PFSK-1 (cell line): ENCODE results near the gene MBD6.

Source experiments
- FOXP2 ChIP-seq: optimal IDR thresholded peaks from 2 replicates; pipeline ENCODE3; 2011; ENCODE audit warnings: borderline replicate concordance, control low read depth, inconsistent platforms; ENCODE audit not compliant: insufficient read depth; ENCODE audit errors: extremely low read length, extremely low read depth
- POLR2AphosphoS5 ChIP-seq: IDR thresholded peaks from 2 replicates; pipeline ENCODE4 v1.6.1; 2012; ENCODE audit warnings: low read depth, mild to moderate bottlenecking, control low read depth, low read length, moderate library complexity
- SIN3A ChIP-seq: IDR thresholded peaks from 2 replicates; pipeline ENCODE4 v1.6.1; 2012; ENCODE audit warnings: mild to moderate bottlenecking, low read length, moderate library complexity, borderline replicate concordance; ENCODE audit not compliant: insufficient read depth
- TAF1 ChIP-seq: IDR thresholded peaks from 2 replicates; pipeline ENCODE4 v1.6.1; 2012; ENCODE audit warnings: low read length, control low read depth, borderline replicate concordance; ENCODE audit not compliant: insufficient read depth

DNA sequence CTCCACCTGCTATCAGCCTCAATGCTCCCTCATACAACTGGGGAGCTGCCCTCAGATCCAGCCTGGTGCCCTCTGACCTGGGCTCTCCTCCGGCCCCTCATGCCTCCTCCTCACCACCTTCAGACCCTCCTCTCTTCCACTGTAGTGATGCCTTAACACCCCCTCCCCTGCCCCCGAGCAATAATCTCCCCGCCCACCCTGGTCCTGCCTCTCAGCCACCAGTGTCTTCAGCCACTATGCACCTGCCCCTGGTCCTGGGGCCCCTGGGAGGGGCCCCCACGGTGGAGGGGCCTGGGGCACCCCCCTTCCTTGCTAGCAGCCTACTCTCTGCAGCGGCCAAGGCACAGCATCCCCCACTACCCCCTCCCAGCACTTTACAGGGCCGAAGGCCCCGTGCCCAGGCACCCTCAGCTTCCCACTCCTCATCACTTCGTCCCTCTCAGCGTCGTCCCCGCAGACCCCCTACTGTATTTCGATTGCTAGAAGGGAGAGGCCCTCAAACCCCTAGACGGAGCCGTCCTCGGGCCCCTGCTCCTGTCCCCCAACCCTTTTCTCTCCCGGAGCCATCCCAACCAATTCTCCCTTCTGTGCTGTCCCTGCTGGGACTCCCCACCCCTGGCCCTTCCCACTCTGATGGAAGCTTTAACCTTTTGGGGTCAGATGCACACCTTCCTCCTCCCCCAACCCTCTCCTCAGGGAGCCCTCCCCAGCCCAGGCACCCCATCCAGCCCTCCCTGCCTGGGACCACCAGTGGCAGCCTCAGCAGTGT, 3.2 kb downstream of the MBD6 start:
- no peak for TF ChIP-seq POLR2AphosphoS5
- TF ChIP-seq TAF1: no peak
- no peak for TF ChIP-seq SIN3A
- TF ChIP-seq FOXP2: no peak
